Measurements from ENCODE around the gene TMEM129.

The TMEM129 gene

DNA sequence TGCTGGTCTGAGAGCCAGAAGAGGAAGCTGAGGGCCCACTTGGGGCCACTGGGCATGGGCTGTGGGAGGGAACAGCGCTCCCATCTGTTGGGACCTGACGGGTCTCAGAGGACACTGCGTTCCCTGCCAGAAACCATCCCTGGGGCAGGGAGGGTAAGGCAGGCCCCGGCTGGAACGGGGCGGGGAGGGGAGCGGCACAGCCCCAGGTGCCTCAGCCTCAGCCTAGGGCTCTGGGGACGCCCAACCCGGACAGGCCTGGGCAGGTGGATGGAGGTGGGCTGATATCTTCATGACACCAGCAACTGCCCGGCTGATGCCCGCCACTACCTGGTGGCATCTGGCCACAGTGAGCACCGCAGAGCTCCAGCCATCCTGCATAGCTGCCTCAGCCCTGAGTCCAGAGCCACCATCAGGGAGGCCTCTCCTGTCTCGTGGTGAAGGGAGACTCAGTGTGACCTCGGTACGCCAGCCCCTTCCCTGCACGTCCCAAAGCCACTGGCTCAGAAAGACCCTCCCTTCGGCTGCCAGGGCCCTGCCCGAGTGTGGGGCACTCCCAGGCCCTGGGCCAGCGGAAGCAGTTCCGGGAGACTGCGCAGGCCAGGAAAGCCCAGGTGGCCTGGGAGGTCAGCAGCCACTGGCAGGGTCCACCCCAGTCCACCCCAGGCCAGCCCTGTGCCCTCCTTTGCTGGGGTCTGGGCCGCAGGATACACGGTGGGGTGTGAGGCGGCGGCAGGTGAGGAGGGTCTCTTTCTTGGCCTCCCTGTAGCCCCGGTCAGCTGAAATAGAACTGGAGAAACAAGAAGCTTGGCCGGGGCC lies 37.4 kb upstream of the TMEM129 start:
- DNase-seq (ENCODE audit: low read depth in 2 of 2): no peak

- DNase-seq (ENCODE audit: low read depth in 2 of 2): no peak
Observed at GRCh38 chr4:1757836-1758235, 36.7 kb upstream of the TMEM129 start.

DNA sequence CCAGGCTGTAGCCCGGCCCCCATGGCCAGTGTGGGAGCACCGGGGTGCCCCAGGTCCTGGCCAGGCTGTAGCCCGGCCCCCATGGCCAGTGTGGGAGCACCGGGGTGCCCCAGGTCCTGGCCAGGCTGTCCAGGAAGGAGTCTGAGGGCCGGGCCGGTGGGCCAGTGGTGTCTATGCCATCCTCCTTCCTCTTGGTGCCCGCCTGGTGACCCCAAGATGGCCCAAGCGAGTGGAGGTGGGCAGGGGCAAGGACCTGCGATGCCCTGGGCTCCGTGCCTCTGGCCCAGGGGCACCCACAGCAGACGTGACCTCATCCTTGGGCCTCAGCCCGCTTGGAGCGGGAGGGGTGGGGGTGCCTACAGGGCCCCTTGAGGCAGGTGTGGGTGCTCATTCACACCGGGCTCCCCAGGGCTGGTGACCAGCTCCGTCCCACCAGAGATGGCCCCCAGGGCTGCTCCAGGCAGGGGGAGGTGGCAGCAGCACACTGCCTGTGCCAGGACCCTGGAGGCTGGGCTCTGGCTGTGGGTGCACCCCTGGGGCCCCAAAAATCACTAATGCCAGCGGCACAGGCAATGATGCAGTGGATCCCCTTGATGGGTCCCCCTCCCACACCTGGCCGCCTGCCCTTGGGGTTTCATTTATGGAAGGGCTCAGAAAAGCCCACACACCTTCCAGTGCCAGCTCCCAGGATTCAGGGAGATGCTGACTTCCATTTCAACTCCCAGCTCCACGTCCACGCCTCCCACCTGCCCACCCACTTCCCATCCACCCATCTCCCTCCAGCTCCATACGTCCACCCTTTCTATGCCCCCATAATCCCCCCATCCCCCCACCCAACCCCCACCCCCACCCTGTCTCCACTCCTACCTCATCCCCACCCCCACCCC lies 36.0 kb upstream of the TMEM129 start:
- DNase-seq (ENCODE audit: low read depth in 2 of 2): no peak

GRCh38 chr4:1756079-1756478 lies 35.0 kb upstream of the TMEM129 start:
- DNase-seq (ENCODE audit: low read depth in 2 of 2): no peak

- DNase-seq (ENCODE audit: low read depth in 2 of 2): no peak
Observed at GRCh38 chr4:1755297-1755696, 34.2 kb upstream of the TMEM129 start.

GRCh38 chr4:1754336-1754735 lies 33.2 kb upstream of the TMEM129 start:
- no peak for DNase-seq (ENCODE audit: low read depth in 2 of 2)

DNA sequence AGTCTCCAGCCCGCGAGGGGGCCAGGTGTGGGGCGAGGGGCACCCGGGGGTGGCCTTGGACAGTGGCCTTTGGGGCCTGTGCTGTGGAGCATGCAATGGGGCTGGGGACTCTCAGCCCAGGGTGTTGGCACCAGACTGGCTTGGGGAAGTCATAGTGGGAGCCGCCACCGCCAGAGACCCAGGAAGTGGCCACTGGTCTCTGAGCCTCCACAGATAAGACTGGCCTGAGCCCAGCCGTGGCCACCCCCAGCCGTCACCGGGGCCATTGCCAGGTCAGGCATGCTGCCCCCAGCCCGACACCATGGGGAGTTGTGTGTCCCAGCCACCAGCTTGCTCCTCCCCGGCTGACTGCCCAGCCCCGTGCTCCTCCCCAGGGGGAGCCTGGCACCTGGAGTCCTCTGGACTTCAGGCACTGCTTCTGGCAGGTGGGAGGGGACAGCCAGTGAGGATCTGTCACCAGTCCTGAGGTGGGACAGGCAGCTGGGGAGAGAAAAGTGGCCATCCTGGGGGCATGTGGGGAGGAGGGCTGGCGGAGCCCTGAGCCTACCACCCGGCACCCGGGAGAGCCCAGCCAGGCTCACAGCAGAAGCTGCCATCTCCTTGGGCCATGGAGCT lies 32.7 kb upstream of the TMEM129 start:
- no peak for DNase-seq (ENCODE audit: low read depth in 2 of 2)

- DNase-seq (ENCODE audit: low read depth in 2 of 2): no peak
Observed at GRCh38 chr4:1753294-1753696, 32.2 kb upstream of the TMEM129 start.

GRCh38 chr4:1752284-1753041 lies 31.3 kb upstream of the TMEM129 start:
- peak in 1 of 2 donors; percentile 27 for DNase-seq (ENCODE audit: low read depth in 2 of 2)

GRCh38 chr4:1751919-1752283 lies 30.8 kb upstream of the TMEM129 start:
- DNase-seq (ENCODE audit: low read depth in 2 of 2): no peak

DNA sequence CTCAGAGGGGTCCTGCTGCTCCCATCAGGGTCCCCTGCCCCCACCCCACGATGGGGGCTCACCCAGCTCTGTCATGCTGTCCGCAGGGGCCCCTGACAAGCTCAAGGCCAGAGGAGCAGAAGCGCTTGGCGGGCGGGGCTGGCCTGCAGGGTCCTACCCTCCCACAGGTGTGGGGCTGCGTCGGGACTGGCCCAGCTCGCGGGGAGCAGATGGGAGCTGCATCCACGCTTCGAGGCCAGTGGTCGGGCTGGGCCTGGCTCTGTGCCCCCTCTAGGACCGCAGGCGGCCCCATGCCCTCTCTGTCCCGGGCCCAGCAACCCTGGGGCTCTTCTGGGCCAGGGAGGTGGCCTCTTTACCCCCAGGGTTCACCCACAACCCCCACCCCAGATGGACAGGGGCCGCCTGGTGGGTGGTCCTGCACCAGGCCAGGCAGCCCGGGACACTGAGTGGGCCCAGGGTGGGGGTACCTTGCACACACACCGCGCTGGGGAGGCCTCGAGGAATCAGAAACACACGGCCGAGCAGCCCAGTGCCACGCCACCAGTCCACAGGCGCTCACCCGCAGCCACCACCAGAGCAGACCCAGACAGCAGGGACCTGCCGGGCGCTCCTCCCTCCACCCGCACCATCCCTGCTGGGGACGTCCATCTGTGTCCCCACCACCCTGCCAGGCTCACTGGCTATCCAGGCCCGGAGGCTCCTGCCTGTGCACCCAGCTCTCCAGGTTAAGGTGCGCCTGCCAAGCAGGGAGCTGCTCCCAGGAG lies 30.2 kb upstream of the TMEM129 start:
- no peak for DNase-seq (ENCODE audit: low read depth in 2 of 2)

DNA sequence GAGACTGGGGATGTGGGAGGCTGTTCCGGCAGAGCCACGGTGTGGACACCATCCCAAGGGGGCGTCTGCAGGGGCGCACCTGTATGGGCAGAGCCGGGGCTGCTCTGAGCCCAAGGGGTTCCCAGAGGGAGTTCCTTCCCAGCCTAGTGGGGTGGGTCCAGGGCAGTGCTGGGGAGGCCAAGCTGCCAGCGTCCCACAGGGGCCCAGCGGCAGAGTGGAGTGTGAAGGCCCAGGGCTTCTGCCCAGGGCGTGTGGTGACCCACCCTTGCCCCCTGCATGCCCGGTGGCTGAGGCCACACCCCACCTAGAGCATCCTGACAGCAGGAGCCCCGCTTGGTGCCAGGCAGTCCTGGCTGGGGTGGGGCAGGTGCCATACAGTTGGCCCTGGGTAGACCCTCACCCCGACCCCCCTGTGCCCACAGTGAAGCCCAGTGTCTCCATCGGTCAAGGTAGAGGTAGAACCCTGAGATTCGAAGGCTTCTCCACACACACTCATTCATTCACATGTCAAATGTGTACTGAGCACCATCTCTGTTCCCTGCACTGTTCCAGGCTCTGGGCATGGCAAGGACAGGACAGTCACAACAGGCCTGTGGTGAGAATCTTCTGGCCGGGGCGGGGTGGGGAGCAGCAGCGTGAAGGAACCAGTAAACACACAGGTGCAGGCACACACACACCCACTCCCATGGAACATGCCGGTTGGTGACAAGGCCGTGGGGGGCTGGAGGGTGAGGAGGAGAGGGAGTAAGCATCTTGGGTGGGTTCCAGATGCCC lies 29.4 kb upstream of the TMEM129 start:
- DNase-seq (ENCODE audit: low read depth in 2 of 2): no peak

- no peak for DNase-seq (ENCODE audit: low read depth in 2 of 2)
Observed at GRCh38 chr4:1749826-1750225, 28.7 kb upstream of the TMEM129 start.

DNA sequence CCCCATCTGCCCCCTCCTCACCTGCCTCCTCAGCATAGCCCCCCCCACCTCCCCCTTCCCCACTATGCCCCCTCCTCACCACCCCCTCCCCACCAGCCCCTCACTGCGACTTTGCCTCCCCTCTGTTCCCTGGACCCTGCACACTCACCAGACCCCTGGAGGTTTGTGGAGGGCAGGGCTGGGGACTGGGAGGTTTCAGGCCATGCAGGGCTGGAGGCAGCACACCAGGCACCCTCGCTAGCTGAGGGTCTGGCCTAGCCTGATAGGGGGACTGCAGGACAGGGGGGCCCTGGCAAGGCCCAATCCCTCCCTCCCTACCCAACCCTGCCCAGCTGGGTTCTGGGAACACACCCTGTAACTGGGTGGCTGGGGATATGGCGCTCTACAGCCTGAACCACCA lies 28.2 kb upstream of the TMEM129 start:
- DNase-seq (ENCODE audit: low read depth in 2 of 2): no peak

DNA sequence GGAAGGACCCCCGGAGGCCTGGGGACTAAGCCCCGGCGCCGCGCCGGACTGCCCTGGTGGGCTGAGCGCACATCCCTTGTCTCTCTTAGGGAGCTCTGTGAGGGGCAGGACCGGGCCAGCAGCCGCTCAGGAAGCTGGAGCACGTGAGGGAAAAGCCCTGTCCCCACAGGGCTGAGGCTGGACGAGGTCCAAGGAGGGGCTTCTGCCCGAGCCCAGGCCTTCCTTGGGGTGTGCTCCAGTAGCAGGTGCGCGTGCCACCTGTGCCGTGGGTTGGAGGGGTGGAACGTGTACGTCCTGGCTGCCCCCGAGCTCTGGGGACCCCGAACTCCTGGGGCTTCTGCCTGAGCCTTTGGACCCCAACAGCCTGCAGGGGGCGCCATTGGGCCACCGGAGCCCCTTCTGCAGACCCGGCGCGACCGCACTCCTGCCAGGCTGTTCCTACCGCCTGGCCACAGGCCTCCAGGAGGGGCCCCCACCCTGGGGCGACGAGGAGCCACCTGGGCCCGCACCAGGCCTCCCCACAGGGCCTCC lies 27.4 kb upstream of the TMEM129 start:
- peak; percentile 71 to 87 for DNase-seq (ENCODE audit: low read depth in 2 of 2)

GRCh38 chr4:1747603-1747967 lies 26.5 kb upstream of the TMEM129 start:
- DNase-seq (ENCODE audit: low read depth in 2 of 2): no peak

DNA sequence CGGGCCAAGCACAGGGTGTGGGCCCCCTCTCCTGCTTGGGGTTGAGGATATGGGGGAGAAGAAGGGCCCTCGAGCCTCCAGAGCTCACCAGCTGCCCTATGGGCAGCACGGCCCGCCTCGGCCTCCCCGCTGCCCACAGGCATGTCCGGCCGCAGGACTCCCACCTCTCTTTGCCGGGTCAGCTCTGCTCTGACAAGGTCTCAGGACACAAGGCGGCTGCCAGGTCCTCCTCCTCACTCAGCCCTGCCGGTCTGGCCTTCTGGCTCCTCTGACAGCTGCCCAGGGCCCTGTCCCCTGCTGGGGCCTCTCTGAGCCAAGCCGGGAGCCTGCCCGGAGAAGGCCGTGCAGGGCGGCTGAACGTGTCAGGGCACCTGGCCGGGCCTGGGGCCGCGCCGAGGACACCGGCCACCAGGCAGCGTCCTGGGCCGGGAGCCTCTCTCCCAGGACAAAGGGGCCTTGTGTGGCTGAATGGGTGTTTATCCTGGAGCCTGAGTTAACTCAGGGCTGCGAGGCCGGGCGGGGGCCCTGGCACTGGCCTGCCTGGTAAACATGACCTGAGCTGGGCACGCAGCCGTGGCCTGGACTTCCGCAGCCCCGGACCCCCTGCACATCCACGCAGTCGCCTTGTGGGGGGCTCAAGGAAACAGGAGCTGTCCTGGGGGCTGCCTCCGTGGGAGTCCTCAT lies 25.9 kb upstream of the TMEM129 start:
- no peak for DNase-seq (ENCODE audit: low read depth in 2 of 2)

DNA sequence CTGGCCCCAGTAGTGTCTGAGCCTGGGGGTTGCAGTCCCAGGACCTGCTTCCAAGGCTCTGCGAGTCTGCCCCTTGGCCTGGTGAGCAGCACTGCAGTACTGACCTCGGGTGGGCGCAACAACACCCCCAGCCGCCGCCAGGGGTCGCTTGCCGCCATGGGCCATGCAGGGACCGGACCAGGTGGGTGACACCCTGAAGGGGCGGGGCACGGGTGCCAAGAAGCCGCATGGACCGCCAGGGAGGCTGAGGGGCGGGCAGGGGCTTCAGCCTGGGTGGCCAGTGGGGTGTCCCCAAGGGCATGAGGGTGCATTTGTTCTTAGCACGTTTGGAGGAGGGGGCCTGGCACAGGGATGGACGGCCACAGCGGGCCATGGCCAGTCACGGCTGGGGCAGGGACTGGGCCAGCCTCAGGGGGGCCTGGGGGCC lies 25.2 kb upstream of the TMEM129 start:
- peak; percentile 64 to 80 for DNase-seq (ENCODE audit: low read depth in 2 of 2)

DNA sequence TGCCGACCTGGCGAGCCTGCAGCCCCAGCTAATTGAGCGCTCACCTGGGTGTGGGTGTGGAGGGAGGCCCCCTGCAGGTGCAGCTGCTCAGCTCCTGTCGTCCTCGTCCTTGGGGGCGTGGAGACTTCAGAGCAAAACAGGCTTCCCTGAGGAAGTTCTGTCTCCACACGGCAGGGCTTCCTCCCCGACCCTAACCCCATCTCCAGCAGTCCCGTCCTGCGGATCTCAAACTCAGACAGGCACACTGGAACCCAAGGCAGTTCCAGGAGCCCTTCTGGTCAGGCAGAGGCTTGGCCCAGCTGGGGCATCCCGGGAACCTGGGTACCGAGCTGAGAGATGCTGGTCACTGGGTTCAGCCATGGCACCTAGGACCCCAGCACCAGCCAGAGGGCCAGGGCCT lies 24.6 kb upstream of the TMEM129 start:
- DNase-seq (ENCODE audit: low read depth in 2 of 2): no peak

Data from activated CD4-positive, alpha-beta T cell treated with anti-CD3 and anti-CD28 coated beads for 24 hours (primary cell).